ENCODE data around the gene SIK3. TPM values are rescaled to one million over a fixed set of nuclear protein-coding genes. Genes with fewer than 3 reads are reported as not detected.

The SIK3 gene
- total RNA-seq, 1 experiment from 2014 or later, result 31.4 TPM

- no peaks in the 10 kb centered on the region; the same call in 1 of the 2 replicates for H3K27me3 Mint-ChIP-seq (ENCODE audit: low read depth)
- no CpG with 5 or more reads among the region's 5 CpGs for WGBS (ENCODE audit: extremely low coverage, insufficient read length, low lambda C conversion rate)
- Histone ChIP-seq H2BK20ac (ENCODE audit: low read depth, low read length, poor library complexity, severe bottlenecking) (no peak overlapping the region), H3K79me1 (ENCODE audit: insufficient read depth, low read depth, low read length, poor library complexity, severe bottlenecking) (no peaks in the 10 kb centered on the region), H4K20me1 (ENCODE audit: control insufficient read depth, insufficient read depth, insufficient read length) (no peaks in the 10 kb centered on the region), H4K8ac (replicated peaks; ENCODE audit: insufficient read length, low read depth, low read length) (no peak overlapping the region), H3K14ac (ENCODE audit: insufficient read depth, low read length) (no peak overlapping the region), H4K91ac (ENCODE audit: insufficient read length, low read depth, low read length) (no peak overlapping the region), H2BK15ac (ENCODE audit: low read depth, low read length) (no peak overlapping the region), H3K18ac (ENCODE audit: insufficient read length, low read depth, low read length) (no peak overlapping the region), H3K9me3 (ENCODE audit: control insufficient read depth, low read depth, low read length) (no peaks in the 10 kb centered on the region), H3K27ac (ENCODE audit: insufficient read length, low read depth, low read length) (no peak overlapping the region), H2BK120ac (ENCODE audit: low read depth, low read length, poor library complexity, severe bottlenecking) (no peak overlapping the region), H2AK5ac (ENCODE audit: insufficient read length, low read length) (no peak overlapping the region), H3K4me1 (ENCODE audit: insufficient read depth, low read length) (no peaks in the 10 kb centered on the region), H2BK12ac (ENCODE audit: insufficient read length, low read depth, low read length) (no peak overlapping the region), H3K79me2 (ENCODE audit: insufficient read depth, low read length) (no peaks in the 10 kb centered on the region), H3T11ph (ENCODE audit: low read length) (no peak overlapping the region), H4K5ac (ENCODE audit: insufficient read length, low read depth, low read length) (no peak overlapping the region), H3K4ac (ENCODE audit: low read depth, low read length) (no peak overlapping the region), H3K56ac (ENCODE audit: insufficient read length, low read depth, low read length) (no peak overlapping the region), H3K4me2 (ENCODE audit: insufficient read depth, insufficient read length, low read length) (no peak overlapping the region), H3K23ac (ENCODE audit: insufficient read length, low read depth, low read length) (no peak overlapping the region), H3K9ac (ENCODE audit: extremely low read depth, insufficient read length, low read length) (no peak overlapping the region), H2AFZ (ENCODE audit: low read length) (no peak overlapping the region), H2BK5ac (ENCODE audit: insufficient read length, low read length) (no peak overlapping the region), H3K27me3 (ENCODE audit: insufficient read depth, low read length) (no peaks in the 10 kb centered on the region), H3K23me2 (ENCODE audit: insufficient read length, low read depth, low read length, poor library complexity, severe bottlenecking) (no peaks in the 10 kb centered on the region)
- no peak for TF ChIP-seq CTCF (conservative IDR thresholded peaks at IDR 0.05)
- H3K9me3 Mint-ChIP-seq, result no peaks in the 10 kb centered on the region
- H3K4me3 Mint-ChIP-seq, result no peak overlapping the region
- H3K27ac Mint-ChIP-seq, result no peak overlapping the region
- no peak for DNase-seq
- H3K4me1 Mint-ChIP-seq, result peaks cover 2 to 7% of the 10 kb centered on the region in 2 experiments; a peak in 2 of 4 replicates
- H3K36me3 Mint-ChIP-seq (ENCODE audit: insufficient read depth in 1 of 3, low read depth in 3 of 3), result no peaks in the 10 kb centered on the region
Observed at GRCh38 chr11:116797816-116798215, 300.4 kb downstream of the SIK3 start.
